GM21717 (cell line): ENCODE measurements around the gene BARX1.
"Not testable (repeated sequence)": the region's sequence is repeated elsewhere in the genome, so short reads cannot be mapped to it uniquely, and the experiment has no call there.

Experiments
- ATAC-seq: cut with Tn5 transposase; IDR thresholded peaks from one replicate; pipeline ENCODE4 v1.9.1; 2021; ENCODE audit warnings: mild to moderate bottlenecking, moderate library complexity; ENCODE audit not compliant: unreplicated experiment

The BARX1 gene, protein sequence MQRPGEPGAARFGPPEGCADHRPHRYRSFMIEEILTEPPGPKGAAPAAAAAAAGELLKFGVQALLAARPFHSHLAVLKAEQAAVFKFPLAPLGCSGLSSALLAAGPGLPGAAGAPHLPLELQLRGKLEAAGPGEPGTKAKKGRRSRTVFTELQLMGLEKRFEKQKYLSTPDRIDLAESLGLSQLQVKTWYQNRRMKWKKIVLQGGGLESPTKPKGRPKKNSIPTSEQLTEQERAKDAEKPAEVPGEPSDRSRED

DNA sequence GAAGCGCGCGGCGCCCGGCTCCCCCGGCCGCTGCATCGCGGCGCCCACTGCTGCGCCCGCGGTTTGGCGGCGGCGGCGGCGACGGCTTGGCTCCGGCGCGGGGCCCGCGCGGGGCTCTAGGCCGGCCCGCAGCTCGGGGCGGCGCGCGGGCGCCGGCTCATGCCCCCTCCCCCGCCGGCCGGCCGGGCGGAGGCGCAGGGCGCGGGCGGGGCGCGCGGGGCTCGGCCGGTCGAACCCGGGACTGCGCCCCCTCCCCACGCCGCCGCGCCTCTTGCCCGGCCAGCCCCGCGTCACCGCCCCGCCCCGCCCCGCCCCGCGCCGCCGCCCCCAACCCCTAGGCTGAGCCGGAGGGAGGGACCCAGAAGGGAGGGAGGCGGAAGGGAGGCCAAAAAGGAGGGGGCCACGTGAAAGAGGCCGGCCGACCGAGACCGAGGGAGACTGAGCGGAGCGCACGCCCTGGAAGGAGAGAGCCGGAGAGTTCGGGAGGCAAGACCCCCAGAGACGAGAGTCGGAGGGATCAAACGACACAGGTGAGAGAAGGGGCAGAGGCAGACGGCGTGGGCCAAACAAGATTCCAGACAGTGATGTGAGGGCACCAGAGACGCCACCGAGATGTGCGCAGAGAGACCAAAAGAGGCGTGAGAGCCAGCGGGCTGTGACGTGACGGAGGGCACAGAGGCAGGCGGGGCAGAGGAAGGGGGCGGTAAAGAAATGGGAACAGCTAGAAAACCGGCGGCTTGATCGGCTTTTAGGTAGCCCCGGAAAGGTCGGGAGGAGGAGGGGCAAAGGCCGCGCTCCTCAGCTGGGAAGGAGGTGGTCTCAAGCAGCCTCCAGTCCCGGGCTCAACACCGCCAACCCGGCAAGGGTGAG is at the start of gene BARX1:
Gene BARX1, minus strand, starts transcription at position 245 of the 870 bp plus-strand sequence. Its CDS starts 209 bp downstream, at position 36.
- no peak for ATAC-seq

DNA sequence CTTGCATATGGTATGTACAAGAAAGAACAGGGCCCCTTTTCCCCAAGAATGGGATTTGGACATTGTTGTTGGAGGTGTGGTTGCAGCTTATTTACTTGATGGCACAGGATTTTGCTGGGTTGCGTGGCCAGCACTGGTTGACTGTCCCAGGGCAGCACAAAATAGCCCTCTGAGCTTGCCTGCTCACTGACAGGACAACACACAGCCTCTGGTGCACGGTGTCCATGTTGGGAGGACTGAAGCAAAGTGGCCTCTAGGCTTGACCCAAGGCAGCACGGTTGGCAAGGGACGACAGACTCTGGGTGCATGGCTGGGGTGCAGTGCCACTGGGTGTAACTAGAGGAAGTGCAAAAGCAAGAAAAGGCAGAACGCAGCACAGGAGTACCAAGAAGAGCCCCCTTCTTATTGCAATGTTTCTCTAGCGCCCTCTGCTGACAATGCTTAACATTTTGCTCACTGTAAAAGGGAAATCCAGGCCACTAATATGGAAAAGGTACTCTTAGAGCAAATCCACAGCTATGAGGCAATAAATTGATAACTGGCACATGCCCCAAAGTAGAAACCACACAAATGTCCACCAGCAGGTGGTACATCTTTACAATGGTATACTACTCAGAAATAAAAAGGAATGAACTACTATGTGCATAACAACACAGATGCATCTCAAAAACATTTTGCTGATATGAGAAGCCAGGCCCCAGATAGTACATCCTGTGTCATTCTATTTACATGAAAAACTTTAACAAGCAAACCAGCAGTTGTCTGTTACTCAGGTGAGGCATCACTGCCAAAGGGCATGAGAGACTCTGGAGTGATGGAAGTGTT is 47.4 kb upstream of the BARX1 start:
- no peak for ATAC-seq

DNA sequence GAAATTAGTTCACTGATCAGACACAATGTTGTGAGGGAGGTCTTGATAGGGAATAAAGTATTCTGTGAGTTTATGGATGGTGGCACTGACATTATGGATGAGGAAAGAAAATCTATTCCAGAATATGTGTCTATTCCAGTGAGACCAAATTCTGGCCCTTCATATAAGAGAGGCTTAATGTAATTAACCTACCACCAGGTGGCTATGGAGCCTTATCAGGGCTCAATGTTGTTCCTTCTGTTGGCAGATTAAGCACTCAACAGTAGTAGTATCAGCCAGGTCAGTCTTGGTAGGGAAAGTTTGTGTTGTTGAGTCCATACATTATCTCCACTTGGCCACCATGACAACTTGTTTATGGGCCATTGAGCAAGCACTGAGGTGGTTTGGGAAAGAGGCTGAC is 41.7 kb upstream of the BARX1 start:
- no peak for ATAC-seq

DNA sequence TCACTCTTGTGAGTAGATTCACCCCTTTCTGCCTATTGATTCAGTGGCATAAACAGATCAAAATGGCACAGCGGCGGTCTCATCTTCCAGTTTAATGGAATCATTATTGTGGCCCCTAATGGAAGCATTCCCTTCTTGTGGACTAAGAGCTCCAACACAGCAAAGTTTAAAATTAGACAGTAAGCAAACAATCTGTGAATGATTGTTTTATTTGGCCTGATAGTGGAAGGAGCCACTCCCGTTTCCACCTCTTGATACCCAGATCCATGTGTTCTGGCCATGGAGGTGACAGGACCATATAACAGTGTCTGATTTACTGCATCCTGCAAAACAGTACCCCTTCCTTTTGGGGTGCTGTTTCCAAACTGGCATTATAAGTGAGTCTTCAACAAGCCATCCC is 41.2 kb upstream of the BARX1 start:
- no peak for ATAC-seq

DNA sequence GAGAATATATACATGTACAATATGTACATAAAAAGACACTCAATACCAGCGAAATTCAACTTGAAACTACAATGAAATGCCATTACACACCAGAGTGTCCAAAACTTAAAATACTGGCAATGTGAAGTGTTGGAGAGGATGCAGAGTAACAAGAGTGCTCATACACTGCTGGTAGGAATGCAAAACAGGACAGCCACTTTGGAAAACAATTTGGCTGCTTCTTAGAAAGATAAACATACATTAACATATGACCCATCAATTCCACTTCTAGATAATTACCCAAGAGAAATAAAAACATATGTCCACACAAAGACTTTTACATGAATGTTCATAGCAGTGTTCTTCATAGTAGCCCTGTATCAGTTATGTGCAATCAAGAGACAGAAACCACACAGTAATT is 39.4 kb upstream of the BARX1 start:
- ATAC-seq = no peak

DNA sequence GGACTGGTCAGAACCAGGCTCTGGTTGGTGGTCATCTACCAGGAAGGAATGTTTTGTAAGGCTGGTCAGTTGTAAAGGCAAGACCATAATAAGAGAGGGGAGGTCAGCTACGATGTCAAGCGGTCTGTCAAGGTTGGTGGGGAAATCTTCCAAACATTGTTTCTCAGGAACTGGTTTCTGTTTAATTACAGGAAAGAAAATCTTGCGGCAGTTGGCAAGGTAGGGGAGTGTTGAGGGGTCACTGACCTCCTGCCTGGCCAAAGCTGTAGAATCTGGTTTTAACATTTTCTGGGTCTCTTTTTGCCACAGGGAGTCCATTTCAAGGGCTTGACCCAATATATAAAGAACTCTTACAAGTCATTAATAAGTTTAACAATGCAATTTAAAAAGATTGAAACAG is 39.0 kb upstream of the BARX1 start:
- no peak for ATAC-seq

DNA sequence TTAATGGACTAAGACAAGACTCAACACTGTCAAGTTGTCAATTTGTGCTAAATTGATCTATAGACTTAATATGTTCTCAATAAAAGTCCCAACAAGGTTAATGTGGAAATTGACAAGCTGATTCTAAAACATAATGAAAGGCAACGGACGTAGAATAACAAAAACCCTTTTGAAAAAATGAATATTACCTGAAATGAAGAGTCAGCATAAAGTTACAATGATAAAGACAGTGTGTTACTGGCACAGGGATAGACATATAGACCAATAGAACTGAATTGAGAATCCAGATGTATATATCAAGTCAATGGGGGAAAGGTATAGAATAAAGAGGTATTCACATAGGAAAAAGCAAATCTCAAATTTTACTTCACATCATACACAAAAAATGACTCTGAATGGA is 37.7 kb upstream of the BARX1 start:
- no peak for ATAC-seq

DNA sequence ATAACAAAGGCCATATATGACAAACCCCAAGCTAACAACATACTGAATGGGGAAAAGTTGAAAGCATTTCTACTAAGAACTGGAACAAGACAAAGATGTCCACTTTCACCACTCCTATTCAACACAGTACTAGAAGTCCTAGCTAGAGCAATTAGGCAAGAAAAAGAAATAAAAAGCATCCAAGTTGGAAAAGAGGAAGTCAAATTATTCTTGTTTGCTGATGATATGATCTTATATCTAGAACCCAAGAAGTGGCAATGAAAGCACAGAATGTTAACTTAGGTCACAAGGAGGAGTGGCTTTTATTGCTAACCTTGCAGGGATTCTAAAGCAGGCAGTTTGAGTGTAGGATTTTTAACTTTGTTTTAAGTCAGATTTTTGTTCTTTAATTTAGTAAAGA is 35.3 kb upstream of the BARX1 start:
- no peak for ATAC-seq

DNA sequence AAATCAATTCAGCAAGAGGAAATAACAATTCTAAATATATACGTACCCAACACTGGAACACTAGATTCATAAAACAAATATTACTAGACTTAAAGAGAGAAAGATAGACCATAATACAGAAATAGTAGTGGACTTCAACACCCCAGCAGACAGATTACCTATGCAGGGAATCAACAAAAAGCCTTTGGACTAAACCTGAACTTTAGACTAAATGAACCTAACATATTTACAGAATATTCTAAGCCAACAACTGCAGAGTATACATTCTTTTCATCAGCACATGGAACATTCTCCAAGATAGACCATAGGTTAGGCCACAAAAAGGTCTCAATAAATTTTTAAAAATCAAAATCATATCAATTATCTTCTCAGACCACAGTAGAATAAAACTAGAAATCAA is 32.9 kb upstream of the BARX1 start:
- no peak for ATAC-seq

DNA sequence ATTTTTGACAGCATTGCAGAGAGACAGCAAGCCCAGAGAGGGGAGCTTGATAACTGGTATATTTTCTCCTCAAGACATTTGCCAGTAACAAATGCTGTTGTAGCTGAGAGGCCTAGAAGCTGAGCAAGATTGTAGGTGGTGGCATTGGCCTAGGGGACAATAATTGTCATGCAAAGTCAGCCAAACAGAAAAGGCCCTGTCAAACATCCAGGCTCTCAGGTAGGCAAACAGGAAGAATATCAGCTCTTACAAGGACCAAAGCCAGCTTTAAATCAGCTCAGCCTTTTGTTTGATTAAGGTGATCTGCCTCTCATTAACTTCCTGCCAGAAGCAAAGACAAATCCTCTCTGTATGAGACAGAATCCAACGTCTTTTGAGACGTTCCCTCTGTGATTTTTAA is 29.7 kb upstream of the BARX1 start:
- no peak for ATAC-seq

DNA sequence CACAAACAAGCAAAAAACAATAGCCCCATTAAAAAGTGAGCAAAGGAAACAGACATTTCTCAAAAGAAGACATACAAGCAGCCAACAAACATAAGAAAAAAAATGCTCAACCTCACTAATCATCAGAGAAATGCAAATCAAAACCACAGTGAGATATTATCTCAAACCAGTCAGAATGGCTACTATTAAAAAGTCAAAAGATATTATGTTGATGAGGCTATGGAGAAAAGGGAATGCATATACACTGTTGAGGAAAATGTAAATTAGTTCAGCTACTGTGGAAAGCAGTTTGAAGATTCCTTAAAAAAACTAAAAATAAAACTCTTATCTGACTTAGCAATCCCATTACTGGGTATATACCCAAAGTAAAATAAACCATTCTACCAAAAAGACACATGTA is 28.7 kb upstream of the BARX1 start:
- ATAC-seq = no peak

DNA sequence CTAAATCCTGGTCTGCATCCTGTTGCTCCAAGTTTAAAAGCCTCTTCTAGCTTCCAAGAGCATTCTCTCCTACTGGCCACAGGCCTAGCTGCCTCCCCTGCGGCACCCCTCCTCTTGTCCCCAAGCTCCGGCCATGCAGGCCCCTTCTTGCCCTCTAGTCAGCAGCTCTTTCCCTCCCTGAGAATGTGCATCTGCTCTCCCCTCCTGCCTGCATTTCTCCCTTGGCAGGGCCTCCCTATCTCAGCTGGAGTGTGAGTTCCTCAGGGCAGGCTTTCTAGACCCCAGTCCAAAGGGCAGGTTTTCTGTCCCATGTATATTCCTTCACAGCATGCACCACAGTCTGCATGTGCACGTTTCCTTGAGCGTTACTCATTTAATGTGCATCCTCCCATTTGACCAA is 24.6 kb upstream of the BARX1 start:
- no peak for ATAC-seq

DNA sequence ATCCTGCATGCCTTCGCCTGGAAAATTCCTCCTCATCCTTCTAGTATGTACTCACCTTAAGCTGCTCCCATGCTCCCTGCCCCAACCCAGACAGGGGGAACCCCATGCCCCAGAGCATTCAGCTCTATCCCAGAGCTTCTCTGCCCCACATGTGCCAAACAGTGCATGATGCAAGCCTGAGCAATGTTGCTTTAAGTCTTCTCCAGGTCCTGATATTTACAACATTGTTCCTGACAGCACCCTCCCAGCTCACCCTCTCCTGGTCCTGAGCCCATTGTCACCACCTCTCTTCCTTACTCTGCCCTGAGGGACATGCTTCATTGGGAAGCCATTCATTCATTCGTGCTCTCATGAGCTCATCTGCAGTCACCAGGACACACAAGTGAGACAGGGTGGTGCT is 23.4 kb upstream of the BARX1 start:
- ATAC-seq = no peak

DNA sequence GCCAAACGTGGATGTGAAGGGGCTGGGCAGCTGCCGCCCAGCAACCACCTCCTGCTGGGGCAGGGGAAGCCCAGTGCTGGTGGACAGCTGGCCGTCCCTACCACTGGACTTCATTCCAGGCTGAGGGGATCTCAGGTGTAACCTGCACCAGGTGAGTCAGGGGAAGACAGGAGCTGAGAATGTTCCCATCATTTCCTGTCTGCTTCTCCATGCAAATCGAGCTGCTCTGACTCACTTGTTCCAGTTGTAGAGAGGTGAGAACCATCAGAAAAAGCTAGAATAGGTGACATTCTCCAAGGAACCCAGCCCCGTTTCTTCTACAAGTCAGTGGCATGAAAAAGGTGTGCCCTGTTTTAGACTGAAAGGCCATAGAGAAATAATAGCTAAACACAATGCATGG is 21.8 kb upstream of the BARX1 start:
- ATAC-seq = no peak

DNA sequence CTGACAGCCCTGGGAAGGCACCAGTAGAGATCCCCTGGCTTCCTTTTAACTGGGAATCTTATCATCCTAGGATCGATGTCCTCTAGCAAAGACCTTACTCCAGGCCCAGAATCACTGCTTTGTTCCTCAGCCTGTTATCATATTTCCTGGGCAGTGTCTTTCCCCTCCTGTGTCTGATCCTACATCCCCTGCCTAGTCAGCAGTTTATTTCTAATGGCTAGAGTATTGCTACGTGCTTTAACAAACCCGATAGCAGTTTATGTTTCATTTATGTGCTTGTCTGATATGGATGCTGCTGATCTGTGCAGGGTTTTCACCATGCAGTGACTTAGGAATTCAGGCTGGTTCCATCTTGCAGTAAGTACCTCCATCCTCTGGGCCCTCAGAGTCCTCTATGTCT is 20.9 kb upstream of the BARX1 start:
- no peak for ATAC-seq

DNA sequence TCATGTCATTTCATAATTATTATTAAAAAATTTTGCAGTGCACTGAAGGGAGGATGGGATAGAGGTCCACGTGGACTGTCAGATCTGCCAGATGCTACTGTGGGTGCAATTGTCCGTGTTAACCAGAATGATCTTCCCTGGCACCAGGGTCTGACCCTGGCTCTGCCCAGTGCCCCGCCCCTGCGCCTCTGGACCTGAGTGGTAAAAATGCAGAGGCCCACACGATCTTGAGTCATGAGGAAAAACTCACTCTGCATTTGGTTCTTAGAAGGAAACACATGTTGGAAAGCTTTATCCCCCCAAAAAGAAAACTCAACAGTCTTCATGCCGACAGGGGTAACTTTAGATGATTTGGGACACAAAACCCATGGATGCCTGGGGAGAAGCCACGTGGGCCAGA is 20.1 kb upstream of the BARX1 start:
- no peak for ATAC-seq

DNA sequence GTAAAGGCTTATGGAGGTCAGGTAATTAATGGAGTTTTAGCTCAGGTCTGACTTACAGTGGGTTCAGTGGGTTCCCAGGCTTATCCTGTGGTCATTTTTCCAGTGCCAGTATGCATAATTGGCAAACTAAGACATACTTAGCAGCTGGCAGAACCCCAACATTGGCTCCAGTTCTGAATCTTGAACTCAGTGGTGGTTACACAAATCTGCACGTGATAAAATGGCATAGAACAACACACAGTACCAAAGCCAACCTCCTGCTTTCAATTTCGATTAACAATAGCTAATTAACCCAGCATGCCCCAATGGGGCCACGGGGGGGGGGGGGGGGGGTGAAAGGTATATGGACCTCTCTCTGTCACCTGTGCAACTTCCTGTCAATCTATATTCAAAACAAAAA is 19.0 kb upstream of the BARX1 start:
- no peak for ATAC-seq

DNA sequence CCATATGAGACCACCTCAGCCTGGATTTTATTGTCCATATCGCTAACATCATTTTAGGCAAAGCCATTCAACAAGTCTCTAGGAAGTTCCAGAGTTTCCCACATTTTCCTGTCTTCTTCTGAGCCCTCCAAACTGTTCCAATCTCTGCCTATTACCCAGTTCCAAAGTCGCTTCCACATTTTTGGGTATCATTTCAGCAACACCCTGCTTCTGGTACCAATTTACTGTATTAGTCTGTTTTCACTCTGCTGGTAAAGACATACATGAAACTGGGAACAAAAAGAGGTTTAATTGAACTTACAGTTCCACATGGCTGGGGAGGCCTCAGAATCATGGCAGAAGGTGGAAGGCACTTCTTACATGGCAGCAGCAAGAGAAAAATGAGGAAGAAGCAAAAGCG is 17.5 kb upstream of the BARX1 start:
- ATAC-seq = not testable (repeated sequence)

DNA sequence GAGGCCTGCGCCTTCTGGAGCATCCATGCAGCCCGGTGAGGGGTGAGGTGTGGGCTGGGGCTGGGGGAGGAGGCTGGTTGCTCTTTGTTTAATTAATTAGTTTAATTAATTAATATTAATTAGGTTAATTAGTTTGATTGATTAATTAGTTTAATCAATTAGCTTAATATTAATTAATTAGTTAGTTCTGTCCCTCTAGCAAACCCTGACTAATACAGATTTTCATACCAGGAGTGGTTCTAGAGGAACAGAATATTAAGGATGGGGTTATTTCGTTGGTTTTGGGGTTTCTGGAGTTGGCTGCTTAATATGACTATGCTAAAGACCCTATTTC is 14.1 kb upstream of the BARX1 start:
- ATAC-seq = no peak

DNA sequence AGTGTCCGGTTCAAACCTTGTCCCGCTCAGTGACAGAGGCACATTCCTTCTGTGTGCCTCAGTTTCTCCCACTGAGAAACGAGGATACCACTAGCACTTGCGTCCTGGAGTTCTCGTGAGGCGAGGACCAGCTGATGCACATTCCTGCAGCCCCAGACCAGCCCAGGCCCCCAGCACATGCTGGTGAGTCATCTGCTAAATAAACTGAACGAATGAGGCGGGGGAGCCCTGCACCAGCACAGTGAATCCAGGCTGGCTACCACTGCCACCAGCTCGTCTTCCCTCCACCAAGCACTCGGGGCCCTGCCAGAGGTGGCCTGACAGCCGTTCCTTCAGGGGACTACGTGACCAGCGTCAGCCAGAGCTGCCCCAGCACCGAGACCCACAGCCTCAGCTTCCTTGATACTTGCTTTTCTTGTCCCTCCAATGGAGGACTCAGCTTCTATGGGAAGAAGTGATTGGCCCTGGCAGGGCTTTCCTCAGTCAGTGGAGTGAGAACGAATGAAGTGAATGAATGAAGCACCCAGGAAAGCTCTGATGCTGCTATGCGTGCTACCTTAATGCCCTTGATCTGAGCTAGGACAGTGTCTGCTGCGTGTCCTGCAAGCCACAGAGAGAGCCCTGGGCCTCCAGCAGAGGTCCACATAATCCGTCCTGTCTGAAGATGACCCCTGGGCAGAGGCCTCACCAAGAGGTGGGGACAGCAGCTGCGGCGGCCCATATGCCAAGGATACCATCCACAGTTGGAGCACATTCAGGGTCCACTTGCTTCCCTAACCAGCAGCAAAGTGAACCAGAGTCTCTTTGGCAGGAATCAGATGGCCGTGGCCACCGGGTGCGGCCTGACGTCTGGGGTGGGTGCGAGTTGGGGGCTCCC is 13.5 kb upstream of the BARX1 start:
- ATAC-seq = no peak
